A549 (cell line): Measurements from ENCODE around the gene METTL14.

Source experiments
- BHLHE40 ChIP-seq: IDR thresholded peaks from 2 replicates; pipeline ENCODE4 v1.6.1; 2012; ENCODE audit warnings: low read depth, low read length, inconsistent platforms
- CTCF ChIP-seq: fragments of >200 bp; sonication (Bioruptor Twin); formaldehyde crosslinking; IDR thresholded peaks from 3 replicates; pipeline ENCODE4 v1.5.1; 2016
- EHMT2 ChIP-seq: fragments of 200-600 bp; sonication (generic); IDR thresholded peaks from 2 replicates; pipeline ENCODE4 v1.6.1; 2016; ENCODE audit warnings: antibody characterized with exemption, low read depth, mild to moderate bottlenecking, moderate library complexity
- EP300 ChIP-seq, 2 experiments: fragments of >200 bp; sonication (Bioruptor Twin); formaldehyde crosslinking; IDR thresholded peaks; 2 replicates in 1 of 2; 3 replicates in 1 of 2; pipeline ENCODE4 v1.6.1; 2016 to 2017
- HOXA7 ChIP-seq: fragments of 250-450 bp; sonication (Bioruptor Pico); IDR thresholded peaks from 2 replicates; pipeline ENCODE4 v1.5.0; 2020; ENCODE audit warnings: mild to moderate bottlenecking, moderate library complexity
- RAD21 ChIP-seq, 2 experiments: fragments of >200 bp in 1 of 2; sonication (Bioruptor Twin) in 1 of 2; formaldehyde crosslinking in 1 of 2; IDR thresholded peaks in 1 of 2; conservative IDR thresholded peaks in 1 of 2; 2 replicates in 1 of 2; 3 replicates in 1 of 2; pipeline ENCODE4 v1.6.1; 2012 to 2018; ENCODE audit warnings: inconsistent platforms in 1 of 2
- SMC3 ChIP-seq: fragments of >200 bp; sonication (Bioruptor Twin); formaldehyde crosslinking; IDR thresholded peaks from 3 replicates; pipeline ENCODE4 v1.6.1; 2018; ENCODE audit warnings: inconsistent platforms

- TF ChIP-seq CTCF, result no peak
- no peak for TF ChIP-seq RAD21 (conservative IDR thresholded peaks at IDR 0.05 in 1 of 2, IDR thresholded peaks at IDR 0.05 in 1 of 2)
- TF ChIP-seq HOXA7 (CRISPR knock-in tag), result no peak
- no peak for TF ChIP-seq EP300 (IDR thresholded peaks at IDR 0.05)
- TF ChIP-seq EHMT2, result no peak
- no peak for TF ChIP-seq SMC3
- no peak for TF ChIP-seq BHLHE40
These were observed 54.0 kb downstream of the METTL14 start for GRCh38 chr4:118739022-118739713.
